Stimulated activated CD8-positive, alpha-beta memory T cell treated with anti-CD3 and anti-CD28 coated beads, Interleukin-15, amount 100 ng/mL, for 24 hours (primary cell): Measurements from ENCODE around the gene ALDH18A1.
"Not testable (repeated sequence)": the region's sequence is repeated elsewhere in the genome, so short reads cannot be mapped to it uniquely, and the experiment has no call there.

ENCODE experiments used
- DNase-seq: peaks from one replicate; pipeline ENCODE4 v3.0.0-alpha.2; 2020; ENCODE audit warnings: low read depth

Gene ALDH18A1

GRCh38 chr10:95648138-95648537, 8.4 kb downstream of the ALDH18A1 start:
- no peak for DNase-seq

DNA sequence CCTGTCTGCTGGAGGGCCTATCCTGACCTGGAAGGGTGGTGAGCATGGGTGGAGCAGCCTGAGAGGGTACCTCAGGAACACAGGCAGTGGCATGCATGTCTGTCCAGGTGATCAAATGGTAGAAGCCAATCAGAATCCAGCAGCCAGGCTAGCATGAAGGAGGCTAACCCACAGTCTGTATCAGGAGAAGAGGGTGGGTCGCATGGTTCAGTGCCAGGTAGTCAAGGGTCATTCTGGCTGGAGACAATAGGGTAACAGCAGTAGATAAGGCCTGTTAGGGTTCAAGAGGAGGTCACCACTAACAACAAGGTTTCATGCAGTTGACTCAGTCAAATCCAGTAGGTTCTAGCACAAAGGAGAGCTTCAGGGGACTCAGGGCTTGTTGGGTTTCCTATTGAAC, 10.4 kb downstream of the ALDH18A1 start:
- no peak for DNase-seq

GRCh38 chr10:95644901-95645300, 11.6 kb downstream of the ALDH18A1 start:
- DNase-seq = no peak

GRCh38 chr10:95640891-95641315, 15.6 kb downstream of the ALDH18A1 start:
- DNase-seq = no peak

DNA sequence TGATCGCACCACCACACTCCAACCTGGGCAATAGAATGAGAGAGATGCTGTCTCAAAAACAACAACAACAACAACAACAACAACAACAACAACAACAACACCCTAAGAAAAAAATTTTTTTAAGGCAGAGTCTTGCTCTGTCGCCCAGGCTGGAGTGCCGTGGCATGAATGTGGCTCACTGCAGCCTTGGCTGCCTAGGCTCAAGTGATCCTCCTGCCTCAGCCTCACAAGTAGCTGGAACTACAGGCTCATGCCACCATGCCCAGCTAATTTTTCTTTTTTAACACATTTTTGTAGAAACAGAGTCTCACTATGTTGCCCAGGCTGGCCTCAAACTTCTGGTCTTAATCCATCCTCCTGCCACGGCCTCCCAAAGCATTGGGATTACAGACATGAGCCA, 18.6 kb downstream of the ALDH18A1 start:
- no peak for DNase-seq

DNA sequence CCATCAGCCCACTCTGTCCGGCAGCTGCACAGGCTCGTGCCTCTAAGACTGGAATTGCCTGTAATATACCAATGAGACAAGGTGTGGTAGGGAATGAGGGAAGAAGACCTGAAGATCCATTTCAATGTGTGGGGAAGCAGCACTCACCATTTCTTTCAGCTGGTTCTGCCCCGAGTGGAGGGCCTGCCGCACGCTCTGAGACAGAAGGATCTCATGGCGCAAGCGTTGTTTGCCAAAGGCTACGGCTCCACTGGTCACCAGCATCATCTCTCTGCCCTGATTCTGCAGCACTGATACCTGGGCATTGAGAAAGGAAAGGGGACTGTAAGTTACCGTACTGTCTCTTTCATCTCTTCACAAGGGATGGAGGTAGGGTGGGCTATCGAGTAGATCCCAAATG, 19.4 kb downstream of the ALDH18A1 start:
- no peak for DNase-seq

DNA sequence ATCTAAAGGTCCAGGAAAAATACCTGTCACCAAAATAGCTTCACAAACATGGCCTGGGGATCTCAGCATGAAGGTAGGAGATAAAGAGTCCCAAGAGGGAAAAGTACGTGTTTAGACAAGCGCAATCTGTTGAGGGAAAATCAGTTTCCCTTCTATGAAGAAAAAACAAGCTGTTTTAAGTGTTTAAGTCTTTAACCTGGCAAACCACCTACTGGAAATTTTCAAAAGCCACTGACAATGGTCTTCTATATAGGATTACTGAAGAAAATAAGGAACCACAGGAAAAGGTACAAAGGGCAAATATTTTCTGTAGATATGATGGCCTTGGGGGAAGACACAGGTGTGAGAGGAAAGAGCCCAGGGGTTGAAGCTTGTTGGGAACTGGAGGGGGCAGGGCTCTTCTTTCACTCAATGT, 21.2 kb downstream of the ALDH18A1 start:
- no peak for DNase-seq

- DNase-seq = no peak
Measured at GRCh38 chr10:95628786-95629185, 27.7 kb downstream of the ALDH18A1 start.

GRCh38 chr10:95626500-95626899, 30.0 kb downstream of the ALDH18A1 start:
- DNase-seq = no peak

- not testable (repeated sequence) for DNase-seq
Measured at GRCh38 chr10:95620415-95620814, 36.1 kb downstream of the ALDH18A1 start.

DNA sequence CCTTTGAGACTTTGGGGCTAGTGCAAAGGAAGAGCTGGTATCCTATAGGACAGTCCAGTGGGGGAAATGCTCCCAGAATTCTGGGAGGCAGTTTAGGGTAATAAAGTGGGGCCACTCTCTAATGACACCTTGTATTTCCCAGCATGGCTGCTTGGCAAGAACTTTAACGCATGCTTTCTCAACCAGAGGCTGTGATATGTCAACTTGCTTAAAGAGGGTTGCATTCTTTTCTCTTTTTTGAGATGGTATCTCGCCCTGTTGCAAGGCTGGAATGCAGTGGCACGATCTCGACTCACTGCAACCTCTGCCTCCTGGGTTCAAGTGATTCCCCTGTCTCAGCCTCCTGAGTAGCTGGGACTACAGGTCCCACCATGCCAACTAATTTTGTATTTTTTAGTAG, 38.4 kb downstream of the ALDH18A1 start:
- DNase-seq = no peak

DNA sequence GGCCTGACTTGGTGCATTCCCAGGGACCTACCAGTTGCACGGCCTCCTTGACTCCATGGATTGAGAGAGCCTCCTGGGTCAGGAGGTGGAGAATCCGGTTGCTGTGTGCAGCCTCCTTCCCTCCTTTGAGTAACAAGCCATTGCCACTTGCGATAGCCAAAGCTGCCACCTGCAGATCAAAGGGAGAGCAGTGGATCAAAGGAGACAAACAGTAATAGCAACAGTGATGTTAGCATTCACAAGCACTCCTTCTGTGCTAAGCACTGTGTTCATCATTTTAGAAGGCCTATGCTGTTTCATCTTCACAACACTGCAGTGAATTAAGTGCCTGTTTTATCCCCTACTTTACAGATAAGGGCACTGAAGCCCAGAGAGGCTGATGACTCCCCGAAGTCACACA, 40.1 kb downstream of the ALDH18A1 start:
- DNase-seq = no peak

- no peak for DNase-seq
Measured at GRCh38 chr10:95613330-95613729, 43.2 kb downstream of the ALDH18A1 start.

DNA sequence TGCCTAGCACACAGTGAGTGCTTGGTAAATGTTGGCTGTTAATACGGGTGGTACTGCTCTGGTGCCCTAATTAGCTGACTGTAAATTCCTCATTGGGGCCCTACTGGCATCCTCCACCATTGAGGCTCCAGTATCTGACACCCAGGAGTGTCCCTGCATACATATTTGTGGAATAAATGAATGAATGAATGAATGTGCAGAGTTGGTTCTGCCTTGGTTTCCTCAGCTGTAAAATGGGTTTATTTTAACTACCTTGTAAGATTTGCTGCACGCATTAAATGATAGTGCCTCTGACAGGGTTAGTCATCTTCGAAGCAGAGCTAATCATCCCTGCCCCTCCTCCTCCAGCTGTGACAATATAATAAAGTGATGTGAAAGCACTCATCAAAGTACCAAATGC, 45.8 kb downstream of the ALDH18A1 start:
- no peak for DNase-seq

GRCh38 chr10:95606922-95607321, 49.6 kb downstream of the ALDH18A1 start:
- DNase-seq = no peak

DNA sequence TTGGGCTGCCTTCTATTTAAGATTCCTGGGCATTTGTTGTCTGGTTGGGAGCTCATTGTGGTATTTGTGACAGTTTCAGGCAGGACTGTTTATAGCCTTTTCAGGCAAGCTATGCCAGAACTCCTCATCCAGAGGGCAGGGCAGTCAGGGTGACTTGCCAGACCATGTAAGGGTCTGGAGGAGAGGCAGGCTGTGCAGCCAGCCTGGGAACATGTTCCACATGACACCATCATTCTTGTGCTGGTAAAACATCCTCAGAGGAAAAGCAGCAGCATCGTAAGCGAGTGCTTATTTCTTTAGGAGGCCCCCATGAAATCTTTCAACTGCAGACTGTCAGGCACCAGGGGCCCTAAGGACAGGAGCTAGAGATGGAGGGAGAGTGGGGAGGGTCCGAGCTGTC, 51.3 kb downstream of the ALDH18A1 start:
- DNase-seq = no peak

- no peak for DNase-seq
Measured at GRCh38 chr10:95604630-95605029, 51.9 kb downstream of the ALDH18A1 start.

DNA sequence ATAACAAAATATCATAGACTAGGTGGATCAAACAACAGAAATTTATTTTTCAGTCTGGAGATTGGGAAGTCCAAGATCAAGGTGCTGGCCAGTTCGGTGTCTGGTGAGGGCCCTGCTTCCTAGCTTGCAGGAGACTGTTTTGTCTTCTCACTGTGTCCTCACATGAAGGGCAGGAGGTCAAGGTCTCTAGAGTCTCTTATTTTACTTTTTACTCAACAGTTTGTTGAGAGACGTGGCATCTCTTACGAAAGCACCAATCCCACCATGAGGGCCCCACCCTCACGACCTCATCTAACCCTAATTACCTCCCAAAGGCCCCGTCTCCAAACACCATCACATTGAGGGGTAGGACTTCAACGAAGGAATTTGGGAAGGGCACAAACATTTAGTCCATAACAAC, 54.1 kb downstream of the ALDH18A1 start:
- no peak for DNase-seq

GRCh38 chr10:95601116-95601719, 55.3 kb downstream of the ALDH18A1 start:
- DNase-seq = no peak

GRCh38 chr10:95600158-95600557, 56.4 kb downstream of the ALDH18A1 start:
- DNase-seq = no peak

DNA sequence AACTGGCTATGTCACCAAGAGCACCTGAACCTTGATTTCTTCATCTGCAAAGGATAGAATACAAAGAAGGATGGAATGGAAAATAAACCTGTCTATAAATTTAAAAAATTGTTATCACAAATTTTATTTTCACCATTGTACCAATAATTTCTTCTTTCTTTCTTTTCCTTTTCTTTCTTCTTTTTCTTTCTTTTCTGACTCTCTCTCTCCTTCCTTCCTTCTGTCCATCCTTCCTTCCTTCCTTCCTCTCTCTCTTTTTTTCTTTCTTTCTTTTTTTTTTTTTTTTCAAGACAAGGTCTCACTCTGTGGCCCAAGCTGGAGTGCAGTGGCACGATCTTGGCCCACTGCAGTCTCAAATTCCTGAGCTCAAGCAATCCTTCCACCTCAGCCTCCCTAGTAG, 58.7 kb downstream of the ALDH18A1 start:
- DNase-seq = no peak

GRCh38 chr10:95588025-95588424, 68.5 kb downstream of the ALDH18A1 start:
- DNase-seq = no peak

GRCh38 chr10:95579835-95580535, 76.5 kb downstream of the ALDH18A1 start:
- no peak for DNase-seq

- no peak for DNase-seq
Measured at GRCh38 chr10:95579292-95579691, 77.2 kb downstream of the ALDH18A1 start.
